ENCODE measurements around the gene MZT2A. TPM values are rescaled to one million over a fixed set of nuclear protein-coding genes. Genes with fewer than 3 reads are reported as not detected.

MZT2A gene, protein sequence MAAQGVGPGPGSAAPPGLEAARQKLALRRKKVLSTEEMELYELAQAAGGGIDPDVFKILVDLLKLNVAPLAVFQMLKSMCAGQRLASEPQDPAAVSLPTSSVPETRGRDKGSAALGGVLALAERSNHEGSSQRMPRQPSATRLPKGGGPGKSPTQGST
- 89.2 and 175 TPM in 2 replicates for total RNA-seq

DNA sequence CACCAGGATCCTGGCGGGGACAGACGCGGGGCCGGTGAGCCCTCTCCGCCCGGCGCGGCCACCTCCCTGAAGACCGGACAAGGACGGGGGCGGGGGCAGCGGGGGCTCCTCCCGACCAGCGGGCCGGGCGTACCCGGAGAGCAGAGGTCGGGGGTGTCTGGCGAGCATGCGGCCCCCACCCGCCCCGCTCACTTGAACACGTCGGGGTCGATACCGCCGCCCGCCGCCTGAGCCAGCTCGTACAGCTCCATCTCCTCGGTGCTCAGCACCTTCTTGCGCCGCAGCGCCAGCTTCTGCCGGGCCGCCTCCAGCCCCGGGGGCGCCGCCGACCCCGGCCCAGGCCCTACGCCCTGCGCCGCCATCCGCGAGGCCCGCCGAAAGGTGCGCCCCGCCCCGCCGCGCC is at the start of gene MZT2A:
Gene MZT2A (minus strand): TSS at position 383 of the 403 bp plus-strand sequence. CDS start 21 bp downstream, at position 362.

DNA sequence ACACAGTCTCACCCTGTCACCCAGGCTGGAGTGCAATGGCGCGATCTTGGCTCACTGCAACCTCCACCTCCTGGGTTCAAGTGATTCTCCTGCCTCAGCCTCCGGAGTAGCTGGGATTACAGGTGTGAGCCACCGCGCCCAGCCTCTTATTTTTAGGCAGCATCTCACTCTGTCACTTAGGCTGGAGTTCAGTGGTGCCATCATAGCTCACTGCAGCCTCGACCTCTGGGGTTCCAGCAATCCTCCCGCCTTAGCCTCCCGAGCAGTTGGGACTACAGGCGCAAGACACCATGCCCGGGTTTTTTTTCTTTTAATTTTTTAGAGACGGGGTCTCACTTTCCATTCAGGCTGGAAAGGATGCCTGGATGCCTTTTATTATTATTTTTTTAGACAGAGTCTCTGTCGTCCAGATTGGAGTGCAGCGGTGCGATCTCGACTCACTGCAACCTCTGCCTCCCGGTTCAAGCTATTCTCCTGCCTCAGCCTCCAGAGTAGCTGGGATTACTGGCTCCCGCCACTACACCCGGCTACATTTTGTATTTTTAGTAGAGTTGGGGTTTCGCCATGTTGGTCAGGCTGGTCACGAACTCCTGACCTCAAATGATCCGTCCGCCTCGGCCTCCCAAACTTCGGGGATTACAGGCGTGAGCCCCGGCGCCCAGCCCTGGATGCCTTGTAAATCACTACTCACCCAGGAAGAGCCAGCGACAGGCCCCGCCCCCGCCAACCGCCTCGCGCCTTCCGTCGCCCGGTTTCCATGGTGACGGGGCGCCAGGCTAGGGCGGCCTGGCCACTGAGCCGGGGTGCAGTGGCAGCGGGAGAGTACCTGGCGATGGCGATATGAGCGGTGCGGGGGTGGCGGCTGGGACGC is 35.2 kb upstream of the MZT2A start, which contains the start of gene CCDC74A:
Gene CCDC74A (plus strand): TSS at position 758 of the 871 bp plus-strand sequence. CDS start 83 bp downstream, at position 841.

DNA sequence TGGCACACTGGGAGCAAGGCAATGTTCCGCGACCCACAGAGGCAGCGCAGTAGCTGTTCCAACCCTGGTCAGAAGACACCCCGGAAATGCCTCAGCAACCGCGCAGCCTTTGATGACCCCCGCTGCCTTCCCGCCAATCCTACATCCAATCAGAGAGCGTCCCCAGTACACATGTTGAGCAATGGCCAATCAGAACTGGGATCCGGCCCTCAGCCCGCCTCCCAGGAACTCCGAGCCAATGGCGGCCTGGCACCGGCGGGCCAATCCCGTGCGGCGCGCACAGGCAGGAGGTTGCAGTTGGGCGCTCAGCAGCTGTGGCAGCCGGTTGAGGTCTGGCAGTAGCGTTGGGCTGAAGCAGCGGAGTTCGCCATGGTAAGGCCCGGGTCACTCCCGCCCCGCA is 16.4 kb downstream of the MZT2A start, which contains the start of gene TUBA3D:
Gene TUBA3D (plus strand): TSS at position 289 of the 400 bp plus-strand sequence. CDS start 81 bp downstream, at position 370.

Other genes starting within 250 kb of the MZT2A start
- gene RAB6D, start 128.2 kb downstream of the MZT2A start, total RNA-seq = under 0.01 and 0.10 TPM in 2 replicates
- gene TUBA3D, start 16.3 kb downstream of the MZT2A start, total RNA-seq = not detected in 2 replicates
- gene CCDC74A, start 35.5 kb upstream of the MZT2A start, total RNA-seq = 4.8 and 5.9 TPM in 2 replicates